HUES64 (cell line): Measurements from ENCODE around the gene AHI1.
"Not testable (repeated sequence)": the region's sequence is repeated elsewhere in the genome, so short reads cannot be mapped to it uniquely, and the experiment has no call there.

ENCODE experiments used
- H3K27ac ChIP-seq: 2 replicates; pipeline ENCODE4 v1.7.0; 2013; ENCODE audit warnings: low read depth, low read length, inconsistent platforms
- H3K27me3 ChIP-seq: 2 replicates; pipeline ENCODE4 v1.6.1; 2013; ENCODE audit warnings: mild to moderate bottlenecking, low read length; ENCODE audit not compliant: insufficient read depth
- H3K36me3 ChIP-seq: 2 replicates; pipeline ENCODE4 v1.6.1; 2013; ENCODE audit warnings: mild to moderate bottlenecking, low read length; ENCODE audit not compliant: insufficient read depth
- H3K4me1 ChIP-seq: 2 replicates; pipeline ENCODE4 v1.6.1; 2013; ENCODE audit warnings: mild to moderate bottlenecking, low read length, moderate library complexity; ENCODE audit not compliant: insufficient read depth
- H3K4me3 ChIP-seq: 2 replicates; pipeline ENCODE4 v1.5.1; 2013; ENCODE audit warnings: mild to moderate bottlenecking, low read length, moderate library complexity
- H3K9ac ChIP-seq: 2 replicates; pipeline ENCODE4 v1.6.1; 2013; ENCODE audit warnings: mild to moderate bottlenecking, low read depth, low read length
- H3K9me3 ChIP-seq: 2 replicates; pipeline ENCODE4 v1.6.1; 2013; ENCODE audit warnings: low read depth, low read length; ENCODE audit not compliant: insufficient read depth
- WGBS: fragments of 150-250, 120-280 bp; methylation state at CpG from one replicate; pipeline ENCODE4 v1.1.7; 2013; ENCODE audit warnings: missing lambda C conversion rate; 5-methylcytosine and 5-hydroxymethylcytosine counted together

The AHI1 gene

DNA sequence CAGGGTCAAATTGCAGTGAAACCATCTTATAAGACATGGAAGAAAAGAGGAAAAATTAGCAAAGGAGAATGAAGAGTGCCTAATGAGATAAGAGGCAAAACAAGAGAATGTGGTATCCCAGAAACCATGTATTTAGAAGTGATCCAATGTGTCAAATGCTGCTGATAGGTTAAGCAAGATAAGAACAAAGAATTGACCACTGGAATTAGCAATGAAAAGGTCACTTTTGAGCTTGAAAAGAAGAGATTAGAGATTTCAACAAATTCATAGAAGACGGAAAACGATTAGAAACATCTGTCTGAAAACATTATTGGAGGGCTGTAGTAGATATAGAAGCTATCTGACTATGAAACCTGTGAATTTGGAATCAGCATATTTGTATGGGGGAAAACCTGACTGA lies 112.2 kb downstream of the AHI1 start:
- Histone ChIP-seq H3K27ac (no peak overlapping the region), H3K27me3 (no peaks in the 10 kb centered on the region), H3K36me3 (no peaks in the 10 kb centered on the region), H3K4me3 (no peak overlapping the region), H3K4me1 (no peaks in the 10 kb centered on the region), H3K9me3 (no peaks in the 10 kb centered on the region), H3K9ac (no peak overlapping the region)
- 89% methylated on average over 2 of the region's 2 CpGs for WGBS

DNA sequence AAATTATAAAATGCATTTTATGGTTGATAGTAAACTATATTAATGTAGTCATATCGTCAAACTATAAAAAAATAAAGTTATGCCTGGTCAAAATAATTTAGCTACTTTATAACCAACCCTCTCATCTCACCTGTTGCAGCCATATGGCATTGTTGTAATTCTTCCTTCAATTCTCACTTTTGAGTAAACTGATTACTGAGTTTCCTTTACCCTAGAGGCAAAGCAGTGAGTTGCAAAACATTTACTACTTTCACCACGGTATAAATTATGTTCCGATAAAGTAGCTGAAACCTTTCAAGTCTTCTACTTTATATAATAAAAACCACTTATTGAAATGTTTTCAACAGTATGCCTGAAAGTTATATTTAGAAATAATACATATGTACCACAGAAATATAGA lies 113.8 kb downstream of the AHI1 start:
- Histone ChIP-seq H3K27me3 (no peaks in the 10 kb centered on the region), H3K36me3 (no peaks in the 10 kb centered on the region), H3K9ac (no peak overlapping the region), H3K4me1 (no peaks in the 10 kb centered on the region), H3K4me3 (no peak overlapping the region), H3K9me3 (no peaks in the 10 kb centered on the region), H3K27ac (no peak overlapping the region)
- 100% methylated on average over 2 of the region's 3 CpGs for WGBS

DNA sequence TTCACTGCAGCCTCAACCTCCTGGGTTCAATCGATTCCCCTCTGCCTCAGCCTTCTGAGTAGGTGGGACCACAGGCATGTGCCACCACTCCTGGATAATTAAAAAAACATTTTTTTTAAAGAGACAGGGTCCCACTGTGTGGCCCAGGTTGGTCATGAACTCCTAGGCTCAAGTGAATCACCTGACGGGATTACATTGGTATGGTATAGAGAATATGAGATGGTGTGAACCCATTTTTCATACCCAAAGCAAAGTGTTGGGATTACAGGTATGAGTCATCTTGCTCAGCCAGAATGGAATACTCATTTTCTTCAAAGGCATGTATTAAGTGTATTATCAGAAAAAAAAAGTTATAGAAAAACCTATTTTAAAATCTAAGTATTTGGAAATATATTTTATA lies 114.2 kb downstream of the AHI1 start:
- H3K4me3 ChIP-seq, result no peak overlapping the region
- no peak overlapping the region for H3K27ac ChIP-seq
- H3K9me3 ChIP-seq, result no peaks in the 10 kb centered on the region
- H3K4me1 ChIP-seq, result no peaks in the 10 kb centered on the region
- no peaks in the 10 kb centered on the region for H3K36me3 ChIP-seq
- no peak overlapping the region for H3K9ac ChIP-seq
- H3K27me3 ChIP-seq, result no peaks in the 10 kb centered on the region
- 90% methylated on average over 2 of the region's 2 CpGs for WGBS

DNA sequence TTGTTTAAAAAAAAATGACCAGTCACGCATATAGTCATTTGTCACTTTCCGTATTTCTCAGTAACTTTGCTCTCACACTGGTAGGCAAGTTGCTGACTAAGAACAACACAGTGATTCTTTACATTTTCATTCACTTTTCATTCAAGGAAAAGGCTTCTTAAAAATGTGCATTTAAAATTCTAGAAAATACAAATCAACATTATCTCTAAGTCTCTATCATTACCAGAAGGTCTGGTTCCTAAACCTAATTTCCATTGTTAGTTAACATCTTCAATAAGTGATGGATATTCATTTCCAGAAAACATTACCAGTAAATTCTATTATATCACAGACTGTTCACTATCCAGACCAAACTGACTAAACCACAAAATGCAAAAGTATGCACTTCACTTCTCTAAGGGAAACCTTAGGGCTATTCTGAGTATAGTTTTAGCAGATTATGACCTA lies 115.3 kb downstream of the AHI1 start:
- WGBS, result 73% methylated on average over 2 of the region's 2 CpGs
- no peaks in the 10 kb centered on the region for H3K4me1 ChIP-seq
- H3K27me3 ChIP-seq, result no peaks in the 10 kb centered on the region
- no peak overlapping the region for H3K9ac ChIP-seq
- H3K4me3 ChIP-seq, result no peak overlapping the region
- no peaks in the 10 kb centered on the region for H3K36me3 ChIP-seq
- no peak overlapping the region for H3K27ac ChIP-seq
- H3K9me3 ChIP-seq, result no peaks in the 10 kb centered on the region

DNA sequence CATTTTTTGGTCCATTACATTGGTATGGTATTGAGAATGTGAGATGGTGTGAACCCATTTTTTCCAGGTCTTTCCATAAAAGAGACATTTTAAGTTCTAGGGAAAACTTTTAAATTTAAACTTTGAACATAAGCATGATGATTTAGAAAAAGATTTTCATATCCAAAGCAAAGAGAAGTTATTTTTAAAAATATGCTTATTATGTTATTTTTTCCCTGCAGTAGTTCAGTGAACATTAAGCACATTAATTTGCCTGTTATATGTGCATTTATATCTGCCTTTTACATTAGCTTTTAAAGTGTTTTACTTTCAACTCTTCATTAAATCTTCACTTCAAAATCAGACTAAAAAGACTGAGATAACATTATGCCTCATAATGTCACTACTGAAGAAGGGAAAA lies 116.7 kb downstream of the AHI1 start:
- H3K4me3 ChIP-seq, result no peak overlapping the region
- H3K4me1 ChIP-seq, result no peaks in the 10 kb centered on the region
- H3K9me3 ChIP-seq, result no peaks in the 10 kb centered on the region
- H3K27me3 ChIP-seq, result no peaks in the 10 kb centered on the region
- no peak overlapping the region for H3K27ac ChIP-seq
- H3K36me3 ChIP-seq, result no peaks in the 10 kb centered on the region
- H3K9ac ChIP-seq, result no peak overlapping the region

DNA sequence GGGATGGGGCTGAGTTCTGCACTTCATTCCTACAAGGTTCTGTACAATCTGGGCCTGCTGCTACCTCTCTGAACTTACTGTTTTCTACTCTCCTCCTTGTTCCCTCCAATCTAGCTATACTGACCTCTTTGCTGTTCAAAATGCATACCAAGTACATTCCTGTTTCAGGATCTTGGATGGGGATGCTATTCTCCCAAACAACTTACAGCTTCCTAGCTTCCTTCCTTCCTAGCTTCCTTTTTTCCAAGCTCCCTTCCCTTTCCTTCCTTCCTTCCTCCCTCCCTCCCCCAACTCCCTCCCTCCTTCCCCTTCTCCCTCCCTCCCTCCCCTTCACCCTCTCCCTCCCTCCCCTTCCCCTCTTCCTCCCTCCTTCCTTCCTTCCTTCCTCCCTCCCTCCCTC lies 117.9 kb downstream of the AHI1 start:
- no peaks in the 10 kb centered on the region for H3K4me1 ChIP-seq
- no peak overlapping the region for H3K4me3 ChIP-seq
- H3K9ac ChIP-seq, result no peak overlapping the region
- no peaks in the 10 kb centered on the region for H3K36me3 ChIP-seq
- H3K27me3 ChIP-seq, result no peaks in the 10 kb centered on the region
- H3K9me3 ChIP-seq, result no peaks in the 10 kb centered on the region
- H3K27ac ChIP-seq, result no peak overlapping the region

DNA sequence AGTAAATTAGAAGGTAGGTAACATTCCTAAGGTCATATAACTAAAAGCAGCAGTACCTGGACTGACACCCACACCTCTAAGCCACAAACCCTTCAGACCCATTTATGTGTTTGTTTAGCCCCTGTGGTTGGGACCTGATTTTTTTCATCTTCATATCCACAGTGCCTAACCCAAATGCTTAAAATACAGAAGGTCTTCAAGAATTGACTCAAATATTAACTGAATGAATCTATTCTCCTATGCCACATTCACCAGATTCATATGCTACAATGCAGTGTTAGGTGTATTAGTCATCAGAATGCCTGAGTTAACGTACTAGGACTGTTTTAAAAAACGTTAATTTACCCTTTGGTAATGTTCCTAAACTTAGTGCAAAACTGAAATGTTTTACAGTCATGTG lies 124.8 kb downstream of the AHI1 start:
- Histone ChIP-seq H3K9me3 (peaks cover 11% of the 10 kb centered on the region), H3K36me3 (no peaks in the 10 kb centered on the region), H3K27me3 (no peaks in the 10 kb centered on the region), H3K27ac (no peak overlapping the region), H3K4me3 (no peak overlapping the region), H3K9ac (no peak overlapping the region), H3K4me1 (no peaks in the 10 kb centered on the region)
- 87% methylated on average over 2 of the region's 2 CpGs for WGBS

DNA sequence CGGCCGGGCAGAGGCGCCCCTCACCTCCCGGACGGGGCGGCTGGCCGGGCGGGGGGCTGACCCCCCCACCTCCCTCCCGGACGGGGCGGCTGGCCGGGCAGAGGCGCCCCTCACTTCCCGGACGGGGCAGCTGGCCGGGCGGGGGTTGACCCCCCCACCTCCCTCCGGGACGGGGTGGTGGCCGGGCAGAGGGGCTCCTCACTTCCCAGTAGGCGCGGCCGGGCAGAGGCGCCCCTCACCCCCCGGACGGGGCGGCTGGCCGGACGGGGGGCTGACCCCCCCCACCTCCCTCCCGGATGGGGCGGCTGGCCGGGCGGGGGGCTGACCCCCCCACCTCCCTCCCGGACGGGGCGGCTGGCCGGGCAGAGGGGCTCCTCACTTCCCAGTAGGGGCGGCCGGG lies 133.9 kb downstream of the AHI1 start:
- H3K27me3 ChIP-seq, H3K36me3 ChIP-seq, H3K4me1 ChIP-seq, H3K27ac ChIP-seq, H3K4me3 ChIP-seq, H3K9ac ChIP-seq: not testable (repeated sequence)
- peaks cover 32% of the 10 kb centered on the region for H3K9me3 ChIP-seq
- WGBS, result 97% methylated on average over 21 of the region's 39 CpGs

DNA sequence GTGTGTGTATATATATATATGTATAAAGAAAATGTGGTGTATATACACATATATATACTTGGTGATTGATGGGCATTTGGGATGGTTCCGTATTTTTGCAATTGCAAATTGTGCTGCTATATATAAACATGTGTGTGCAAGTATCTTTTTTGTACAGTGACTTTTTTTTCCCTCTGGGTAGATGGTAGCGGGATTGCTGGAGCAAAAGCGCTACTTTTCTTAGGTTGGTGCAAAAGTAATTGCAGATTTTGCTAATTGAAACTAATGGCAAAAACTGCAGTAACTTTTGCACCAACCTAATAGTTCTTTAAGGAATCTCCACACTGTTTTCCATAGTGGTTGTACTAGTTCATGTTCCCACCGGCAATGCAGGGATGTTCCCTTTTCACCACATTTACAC lies 135.4 kb downstream of the AHI1 start:
- 94% methylated on average over 3 of the region's 4 CpGs for WGBS

DNA sequence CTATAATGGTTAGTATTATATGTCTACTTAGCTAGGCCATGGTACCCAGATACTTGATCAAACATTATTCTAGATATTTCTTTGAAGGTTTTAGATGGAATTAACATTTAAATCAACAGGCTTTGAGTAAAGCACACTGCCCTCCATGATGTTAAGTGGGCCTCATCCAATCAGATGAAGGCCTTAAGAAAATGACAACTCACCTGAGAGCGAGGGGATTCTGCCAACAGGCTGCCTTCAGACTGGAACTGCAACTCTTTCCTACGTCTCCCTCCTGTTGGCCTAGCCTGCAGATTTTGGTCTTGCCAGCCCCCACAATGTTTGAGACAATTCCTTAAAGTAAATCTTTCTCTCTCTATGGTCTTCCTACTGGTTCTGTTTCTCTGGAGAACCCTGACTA lies 137.3 kb downstream of the AHI1 start:
- no peaks in the 10 kb centered on the region for H3K36me3 ChIP-seq
- no peak overlapping the region for H3K27ac ChIP-seq
- 86% methylated on average over 2 of the region's 2 CpGs for WGBS

More for the DNA sequence above, 135.4 kb downstream of the AHI1 start:
- H3K4me3 ChIP-seq, result no peak overlapping the region
- no peaks in the 10 kb centered on the region for H3K4me1 ChIP-seq
- H3K9ac ChIP-seq, result no peak overlapping the region
- no peak overlapping the region for H3K27ac ChIP-seq
- peaks cover 24% of the 10 kb centered on the region for H3K9me3 ChIP-seq
- H3K27me3 ChIP-seq, result no peaks in the 10 kb centered on the region
- H3K36me3 ChIP-seq, result no peaks in the 10 kb centered on the region

DNA sequence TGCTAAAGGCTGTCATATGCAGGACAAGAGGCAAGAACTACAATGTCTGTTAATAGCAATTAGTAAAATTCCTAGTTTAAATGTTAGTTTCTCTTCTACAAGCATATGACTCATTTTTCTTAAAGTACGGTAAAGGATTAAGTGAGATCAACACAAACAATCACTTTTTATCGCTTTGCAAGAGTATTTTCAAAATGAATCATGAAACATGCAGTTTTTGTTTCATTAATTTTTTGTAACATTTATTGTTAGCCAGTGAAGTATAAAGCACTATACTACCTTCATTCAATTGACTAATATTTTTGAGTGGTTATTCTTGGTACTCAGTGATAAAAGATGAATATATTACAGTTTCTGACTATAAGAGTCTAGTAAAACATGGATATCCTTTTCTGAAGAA lies 138.6 kb downstream of the AHI1 start:
- no peak overlapping the region for H3K9ac ChIP-seq
- no peaks in the 10 kb centered on the region for H3K9me3 ChIP-seq
- 92% methylated on average over 2 of the region's 2 CpGs for WGBS
- no peaks in the 10 kb centered on the region for H3K36me3 ChIP-seq
- no peak overlapping the region for H3K4me3 ChIP-seq
- no peaks in the 10 kb centered on the region for H3K27me3 ChIP-seq
- no peaks in the 10 kb centered on the region; the same call in 1 of the 2 replicates for H3K4me1 ChIP-seq
- H3K27ac ChIP-seq, result no peak overlapping the region

More for the DNA sequence above, 137.3 kb downstream of the AHI1 start:
- Histone ChIP-seq H3K4me3 (no peak overlapping the region), H3K27me3 (no peaks in the 10 kb centered on the region), H3K9ac (no peak overlapping the region), H3K9me3 (peaks cover 5% of the 10 kb centered on the region), H3K4me1 (no peaks in the 10 kb centered on the region)

DNA sequence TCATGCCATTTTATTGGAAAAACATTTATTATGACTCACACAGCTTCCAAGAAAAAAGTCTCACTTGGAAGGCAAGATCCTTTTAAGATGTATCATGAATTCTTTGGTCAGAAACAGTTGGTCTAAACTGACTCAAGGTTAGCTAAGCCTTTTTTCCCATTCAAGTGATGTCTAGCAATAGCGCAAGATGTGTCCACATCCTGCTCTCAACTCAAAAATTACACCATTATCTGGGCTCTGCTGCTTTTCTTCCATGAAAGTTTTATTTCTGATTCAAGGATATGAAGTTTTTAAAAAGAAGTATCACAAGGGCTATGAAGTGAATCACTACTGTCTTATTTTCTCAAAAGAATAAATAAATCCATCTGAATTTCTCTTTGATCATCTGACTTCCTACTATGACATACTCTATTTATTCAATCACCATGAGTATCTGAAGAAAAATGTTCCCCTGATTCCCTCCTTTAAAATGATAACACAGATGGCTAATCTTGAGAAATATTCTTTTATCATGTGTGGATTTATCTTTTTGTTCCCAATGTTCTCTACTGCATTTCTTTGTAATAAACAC lies 139.2 kb downstream of the AHI1 start:
- Histone ChIP-seq H3K4me3 (no peak overlapping the region), H3K27ac (no peak overlapping the region), H3K9ac (no peak overlapping the region), H3K27me3 (no peaks in the 10 kb centered on the region), H3K4me1 (no peaks in the 10 kb centered on the region; the same call in 1 of the 2 replicates), H3K36me3 (no peaks in the 10 kb centered on the region), H3K9me3 (no peaks in the 10 kb centered on the region)
- WGBS, result 94% methylated on average over 1 of the region's 1 CpG
